Muscle of leg (tissue), 11 donors: ENCODE data around the gene MMP28. TPM values are rescaled to one million over a fixed set of nuclear protein-coding genes. Genes with fewer than 3 reads are reported as not detected.
A peak's percentile ranks its signal among the peaks of the same experiment; 100 is the strongest.

ENCODE experiments used
- DNase-seq: peaks from one replicate; pipeline ENCODE4 v3.0.0; 2013
- H3K27ac ChIP-seq: one replicate; pipeline ENCODE4 v1.5.1; 2013; ENCODE audit warnings: mild to moderate bottlenecking, low read length, control low read depth
- H3K27me3 ChIP-seq: one replicate; pipeline ENCODE4 v1.6.1; 2013; ENCODE audit warnings: low read length; ENCODE audit not compliant: control insufficient read depth, insufficient read depth
- H3K36me3 ChIP-seq: one replicate; pipeline ENCODE4 v1.6.1; 2013; ENCODE audit warnings: low read length; ENCODE audit not compliant: control insufficient read depth, insufficient read depth
- H3K4me1 ChIP-seq: one replicate; pipeline ENCODE4 v1.6.1; 2013; ENCODE audit warnings: low read length; ENCODE audit not compliant: control insufficient read depth, insufficient read depth
- H3K4me3 ChIP-seq: one replicate; pipeline ENCODE4 v1.5.1; 2013; ENCODE audit warnings: low read length, control low read depth
- H3K9me3 ChIP-seq: replicated peaks from 2 replicates; pipeline ENCODE4 v1.6.1; 2013; ENCODE audit warnings: low read depth, low read length; ENCODE audit not compliant: control insufficient read depth
- WGBS: methylation state at CpG from one replicate; pipeline ENCODE4 v1.1.5; 2013; ENCODE audit warnings: missing lambda C conversion rate; ENCODE audit not compliant: insufficient coverage; 5-methylcytosine and 5-hydroxymethylcytosine counted together
- polyA plus RNA-seq, 8 donors: library from polyadenylated mRNA; unstranded; fragments of 120-200 nt; gene quantifications; one replicate each; pipeline versions ENCODE4 v1.2.1 to v1.2.3, GENCODE V29; 2013; ENCODE audit warnings: inconsistent platforms in 1 of 8, low replicate concordance in 1 of 8; ENCODE audit not compliant: insufficient read length in 8 of 8, insufficient read depth in 1 of 8
- total RNA-seq: library from RNA; stranded (reverse); fragments of 120-200 nt; gene quantifications from one replicate; pipeline ENCODE4 v1.2.4, GENCODE V29; 2013

MMP28 gene
- total and polyA plus RNA-seq, 9 donors, result 1.9 to 4.3 (median 3.5) TPM

DNA sequence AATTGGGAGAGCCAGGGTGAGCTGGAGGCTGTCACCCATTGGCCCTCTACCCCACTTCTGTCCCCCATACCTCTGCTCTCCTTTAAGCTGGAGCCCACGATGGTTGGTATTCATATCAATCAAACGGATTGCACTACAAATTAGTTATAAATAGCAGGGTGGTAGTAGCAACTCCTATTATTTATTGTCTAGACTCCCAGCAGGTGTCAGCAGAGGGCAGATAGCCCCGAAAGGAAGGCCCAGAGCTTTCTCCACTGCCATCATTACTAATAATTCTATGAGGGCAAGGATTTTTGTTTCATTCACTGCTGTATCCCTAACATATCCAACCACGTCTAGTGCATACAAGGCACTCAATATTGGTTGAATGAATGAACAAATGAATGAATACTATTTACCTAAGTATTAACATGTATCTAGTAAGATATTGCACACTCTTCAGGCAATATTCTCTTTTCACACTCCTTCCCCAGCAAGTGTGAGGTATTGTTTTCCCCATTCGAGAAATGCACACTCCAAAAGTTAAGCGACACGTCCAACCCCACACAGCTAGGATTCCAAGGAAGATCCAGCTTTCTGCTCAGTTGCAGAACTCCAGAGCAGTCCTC lies 28.4 kb downstream of the MMP28 start:
- H3K4me1 ChIP-seq, result peaks cover 25% of the 10 kb centered on the region
- WGBS, result 40% methylated on average over 2 of the region's 7 CpGs
- no peaks in the 10 kb centered on the region for H3K9me3 ChIP-seq
- H3K36me3 ChIP-seq, result no peaks in the 10 kb centered on the region
- no peak overlapping the region for H3K27ac ChIP-seq
- H3K4me3 ChIP-seq, result no peak overlapping the region
- H3K27me3 ChIP-seq, result no peaks in the 10 kb centered on the region
- DNase-seq, result peak; percentile 40

DNA sequence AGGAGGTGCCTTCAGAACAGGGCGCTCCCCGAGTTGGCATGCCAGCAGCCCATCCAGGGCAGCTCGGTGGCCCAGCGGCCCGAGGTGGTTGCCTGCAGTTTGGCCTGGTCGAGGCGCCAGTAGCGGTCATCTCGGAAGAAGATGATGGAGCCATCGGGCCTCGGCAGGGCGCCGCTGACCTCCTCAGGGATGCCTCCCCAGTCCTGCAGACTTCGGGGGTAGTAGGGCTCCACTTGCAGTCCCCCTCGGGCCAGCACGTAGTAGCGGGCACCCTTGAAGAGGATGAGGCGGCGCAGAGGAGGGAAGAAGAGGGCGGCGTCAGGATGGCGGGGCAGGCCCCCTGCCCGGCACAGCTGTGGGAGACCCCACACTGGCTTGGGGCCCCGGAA lies 29.0 kb downstream of the MMP28 start:
- no peaks in the 10 kb centered on the region for H3K9me3 ChIP-seq
- peaks cover 25% of the 10 kb centered on the region for H3K4me1 ChIP-seq
- WGBS, result 93% methylated on average over 18 of the region's 24 CpGs
- H3K27me3 ChIP-seq, result no peaks in the 10 kb centered on the region
- H3K36me3 ChIP-seq, result no peaks in the 10 kb centered on the region
- no peak overlapping the region for H3K4me3 ChIP-seq
- no peak overlapping the region for H3K27ac ChIP-seq
- no peak for DNase-seq

- no peak overlapping the region for H3K27ac ChIP-seq
- no peak for DNase-seq
- no peaks in the 10 kb centered on the region for H3K9me3 ChIP-seq
- WGBS, result 39% methylated on average over 4 of the region's 8 CpGs
- H3K4me3 ChIP-seq, result no peak overlapping the region
- no peaks in the 10 kb centered on the region for H3K27me3 ChIP-seq
- H3K36me3 ChIP-seq, result no peaks in the 10 kb centered on the region
- H3K4me1 ChIP-seq, result peaks cover 25% of the 10 kb centered on the region
Measured at GRCh38 chr17:35765756-35766488, 29.5 kb downstream of the MMP28 start.

DNA sequence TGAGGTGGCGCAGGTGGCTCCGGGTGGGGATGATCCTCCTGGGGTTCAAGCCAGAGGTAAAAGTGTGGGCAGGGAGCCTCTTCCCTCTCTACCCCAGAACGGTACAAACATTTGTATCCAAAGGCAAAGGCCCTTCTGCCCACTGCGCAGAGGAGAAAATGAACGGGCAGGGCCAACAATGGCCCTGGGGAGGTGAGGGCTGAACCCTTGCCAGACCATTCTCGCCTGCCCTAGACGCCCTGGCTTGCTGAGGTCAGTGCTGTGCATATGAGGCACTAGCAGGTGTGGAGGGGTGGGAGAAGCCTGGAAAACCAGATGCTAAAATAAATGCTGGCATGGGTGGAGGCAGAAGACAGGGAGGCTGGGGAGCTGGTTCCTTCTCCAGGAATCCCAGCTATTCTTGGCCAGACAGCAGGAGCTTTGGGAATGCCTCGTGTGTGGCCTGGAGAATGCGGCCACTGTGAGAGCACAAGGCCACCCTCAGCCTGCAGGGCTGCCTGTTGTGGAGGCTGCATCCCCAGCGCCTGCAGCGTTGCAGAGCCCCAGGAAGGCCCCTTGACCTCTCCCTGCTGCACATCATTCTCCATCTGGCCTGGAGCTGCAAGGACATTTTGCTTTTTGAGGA lies 30.2 kb downstream of the MMP28 start:
- Histone ChIP-seq H3K4me1 (peaks cover 25% of the 10 kb centered on the region), H3K9me3 (no peaks in the 10 kb centered on the region), H3K4me3 (no peak overlapping the region), H3K27ac (peak overlapping the region; percentile 29), H3K36me3 (no peaks in the 10 kb centered on the region), H3K27me3 (no peaks in the 10 kb centered on the region)
- peak; percentile 36 for DNase-seq
- WGBS, result 33% methylated on average over 9 of the region's 11 CpGs

GRCh38 chr17:35764123-35764991 lies 31.1 kb downstream of the MMP28 start:
- Histone ChIP-seq H3K27ac (peak overlapping the region; percentile 29), H3K4me1 (peaks cover 25% of the 10 kb centered on the region)
- DNase-seq, result peak; percentile 89

GRCh38 chr17:35763767-35764122 lies 31.7 kb downstream of the MMP28 start:
- Histone ChIP-seq H3K4me1 (peaks cover 25% of the 10 kb centered on the region), H3K27me3 (peaks cover 2% of the 10 kb centered on the region), H3K27ac (no peak overlapping the region), H3K9me3 (no peaks in the 10 kb centered on the region), H3K36me3 (no peaks in the 10 kb centered on the region), H3K4me3 (no peak overlapping the region)
- 3% methylated on average over 12 of the region's 17 CpGs for WGBS
- no peak for DNase-seq

More at GRCh38 chr17:35764123-35764991, 31.1 kb downstream of the MMP28 start:
- Histone ChIP-seq H3K4me3 (peak overlapping the region; percentile 46), H3K36me3 (no peaks in the 10 kb centered on the region), H3K27me3 (peaks cover 2% of the 10 kb centered on the region), H3K9me3 (no peaks in the 10 kb centered on the region)
- WGBS, result 4% methylated on average over 70 of the region's 75 CpGs

DNA sequence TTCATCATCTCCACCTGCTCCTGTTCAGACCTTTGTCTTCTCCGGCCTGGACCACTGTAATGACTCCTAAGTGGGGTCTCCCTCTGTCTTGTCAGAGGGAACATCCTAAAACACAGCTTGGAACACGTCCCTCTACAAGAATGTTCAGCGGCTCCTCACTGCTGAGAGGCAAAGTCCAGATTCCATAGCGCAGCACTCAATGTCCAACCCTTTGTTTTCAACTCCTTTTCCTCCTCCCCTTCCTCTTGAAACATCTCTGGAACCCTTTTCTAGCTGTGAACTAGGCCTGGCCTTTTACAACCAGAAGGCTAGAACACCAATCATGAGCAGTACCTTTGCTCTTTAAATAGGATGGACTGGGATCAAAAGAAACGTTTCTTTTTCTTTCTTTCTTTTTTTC lies 33.8 kb downstream of the MMP28 start:
- no peak for DNase-seq
- no peak overlapping the region for H3K27ac ChIP-seq
- no peaks in the 10 kb centered on the region for H3K36me3 ChIP-seq
- H3K4me3 ChIP-seq, result no peak overlapping the region
- peaks cover 22% of the 10 kb centered on the region for H3K4me1 ChIP-seq
- peaks cover 2% of the 10 kb centered on the region for H3K27me3 ChIP-seq
- 82% methylated on average over 4 of the region's 5 CpGs for WGBS
- no peaks in the 10 kb centered on the region for H3K9me3 ChIP-seq

DNA sequence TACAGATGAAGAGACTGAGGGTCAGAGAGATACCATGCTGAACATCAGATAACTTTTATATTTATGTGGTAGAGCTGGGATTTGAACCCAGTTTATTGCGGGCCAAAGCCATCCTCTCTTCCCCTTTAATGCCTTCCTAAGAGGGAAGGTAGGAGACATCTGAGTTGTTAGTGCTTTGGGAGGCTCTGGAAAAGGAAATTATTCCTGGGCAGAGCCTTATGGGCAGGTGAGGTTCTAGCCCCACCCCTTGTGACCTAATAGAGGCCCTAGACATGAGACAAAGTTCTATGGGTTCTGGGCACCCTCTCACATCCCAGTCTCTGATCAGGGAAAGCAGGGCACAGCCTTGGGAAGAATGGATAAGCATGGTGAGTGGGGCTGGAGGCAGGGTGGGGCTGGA lies 34.9 kb downstream of the MMP28 start, which contains the start of gene C17orf50:
Gene C17orf50 (plus strand): TSS at position 301 of the 400 bp plus-strand sequence. CDS start 55 bp downstream, at position 356.
- no peak for DNase-seq
- no peaks in the 10 kb centered on the region for H3K36me3 ChIP-seq
- peaks cover 2% of the 10 kb centered on the region for H3K27me3 ChIP-seq
- H3K27ac ChIP-seq, result no peak within 1 kb of the TSS
- H3K4me3 ChIP-seq, result no peak within 1 kb of the TSS
- no CpG with 5 or more reads among the region's 1 CpG for WGBS
- H3K4me1 ChIP-seq, result peaks cover 14% of the 10 kb centered on the region
- H3K9me3 ChIP-seq, result no peaks in the 10 kb centered on the region

DNA sequence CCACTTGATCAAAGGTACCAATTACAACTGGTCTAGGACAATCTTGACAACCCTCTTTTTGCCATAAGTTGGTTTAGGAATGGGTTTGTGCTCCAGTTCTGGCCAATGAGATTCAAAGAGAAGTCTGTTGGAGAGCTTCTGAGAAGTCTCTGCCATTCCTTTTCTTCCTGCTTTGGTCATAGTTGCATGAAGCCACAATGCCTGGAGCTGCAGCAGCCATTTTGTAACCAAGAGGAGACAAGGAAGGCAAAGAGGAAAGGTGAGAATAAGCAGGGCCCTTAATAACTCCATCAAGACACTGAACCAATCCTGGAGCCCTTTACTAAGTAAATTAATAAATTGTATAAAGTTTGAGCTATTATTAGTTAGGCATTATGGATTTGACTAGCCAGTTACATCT lies 38.2 kb downstream of the MMP28 start:
- DNase-seq, result no peak
- H3K27me3 ChIP-seq, result peaks cover 6% of the 10 kb centered on the region
- no peak overlapping the region for H3K27ac ChIP-seq
- H3K4me1 ChIP-seq, result no peaks in the 10 kb centered on the region
- H3K9me3 ChIP-seq, result no peaks in the 10 kb centered on the region
- no peaks in the 10 kb centered on the region for H3K36me3 ChIP-seq
- H3K4me3 ChIP-seq, result no peak overlapping the region
